Activated naive CD4-positive, alpha-beta T cell treated with anti-CD3 and anti-CD28 coated beads, Interleukin-2, amount 50 U/mL, for 24 hours (primary cell): ENCODE measurements around the gene DAPK1.

Experiments
- H3K27ac Mint-ChIP-seq: one replicate; pipeline ENCODE4 v1.8.0; 2021; ENCODE audit warnings: mild to moderate bottlenecking, mixed read lengths
- H3K27me3 Mint-ChIP-seq: one replicate; pipeline ENCODE4 v1.8.0; 2021; ENCODE audit warnings: mixed read lengths
- H3K36me3 Mint-ChIP-seq: one replicate; pipeline ENCODE4 v1.8.0; 2021; ENCODE audit warnings: mixed read lengths
- H3K4me1 Mint-ChIP-seq: one replicate; pipeline ENCODE4 v1.8.0; 2021; ENCODE audit warnings: mixed read lengths
- H3K4me3 Mint-ChIP-seq: one replicate; pipeline ENCODE4 v1.8.0; 2021; ENCODE audit warnings: mild to moderate bottlenecking, mixed read lengths
- H3K9me3 Mint-ChIP-seq: one replicate; pipeline ENCODE4 v1.8.0; 2021; ENCODE audit warnings: mixed read lengths

The DAPK1 gene

DNA sequence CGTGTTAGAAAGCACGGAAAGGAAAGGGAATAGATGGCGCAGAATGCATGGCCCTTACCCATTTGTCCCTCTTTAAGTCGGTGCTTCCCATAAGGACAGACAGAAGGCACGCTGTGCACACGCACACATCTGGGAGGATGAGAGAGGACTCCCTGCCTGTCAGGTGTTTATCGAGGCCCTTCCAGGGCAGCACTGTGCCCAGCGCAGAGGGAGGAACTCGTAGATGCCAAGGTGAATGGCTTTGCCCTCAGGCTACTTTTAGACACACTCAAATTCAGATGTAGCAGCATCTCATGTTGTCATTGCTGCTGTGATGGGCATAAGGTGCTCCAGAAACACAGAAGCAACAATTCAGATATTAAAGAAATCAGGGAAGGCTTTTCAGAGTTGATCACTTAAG lies 158.1 kb downstream of the DAPK1 start:
- Mint-ChIP-seq H3K4me3 (no peak overlapping the region), H3K27me3 (peaks cover 1% of the 10 kb centered on the region), H3K4me1 (no peaks in the 10 kb centered on the region), H3K9me3 (no peaks in the 10 kb centered on the region), H3K27ac (no peak overlapping the region), H3K36me3 (no peaks in the 10 kb centered on the region)

DNA sequence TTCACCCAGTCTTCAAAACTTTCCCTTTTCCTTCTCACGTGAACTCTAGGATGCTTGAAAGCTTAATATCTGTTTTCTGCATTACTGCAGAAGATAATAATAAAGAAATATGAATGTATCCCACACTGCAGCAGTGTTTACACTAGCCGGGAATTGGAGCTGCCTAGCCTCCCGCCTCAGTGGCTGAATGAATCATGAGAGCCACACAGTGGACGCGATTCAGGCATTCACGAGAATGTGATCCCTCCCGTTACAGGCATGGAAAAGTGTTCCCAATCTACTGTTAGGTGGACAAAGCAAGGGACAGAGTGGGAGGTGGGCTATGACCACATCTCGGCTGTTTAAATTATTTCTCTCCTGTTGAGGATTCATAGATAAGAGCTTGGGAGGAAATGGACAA lies 158.8 kb downstream of the DAPK1 start:
- Mint-ChIP-seq H3K4me3 (no peak overlapping the region), H3K4me1 (no peaks in the 10 kb centered on the region), H3K9me3 (no peaks in the 10 kb centered on the region), H3K36me3 (no peaks in the 10 kb centered on the region), H3K27ac (no peak overlapping the region), H3K27me3 (peaks cover 1% of the 10 kb centered on the region)

DNA sequence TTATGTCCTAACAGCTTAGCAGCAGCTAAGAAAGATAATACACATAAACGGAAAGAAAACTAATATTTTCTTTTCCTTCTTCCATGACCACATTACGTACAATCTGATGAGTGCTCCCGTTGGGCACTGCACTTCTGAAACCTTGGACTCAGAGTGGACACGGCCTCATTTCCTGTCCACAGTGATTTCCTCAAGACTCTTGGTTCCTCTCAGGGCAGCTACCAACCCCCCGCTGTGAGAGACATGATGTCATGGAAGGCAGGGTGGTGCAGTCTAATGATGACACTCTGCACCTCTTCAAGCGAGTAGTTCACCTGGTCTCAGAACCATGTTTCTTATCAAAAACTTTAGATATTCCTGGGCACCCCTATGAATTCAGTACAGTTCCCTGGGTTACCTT lies 159.5 kb downstream of the DAPK1 start:
- Mint-ChIP-seq H3K4me3 (no peak overlapping the region), H3K27ac (no peak overlapping the region), H3K9me3 (no peaks in the 10 kb centered on the region), H3K36me3 (no peaks in the 10 kb centered on the region), H3K27me3 (peaks cover 1% of the 10 kb centered on the region), H3K4me1 (no peaks in the 10 kb centered on the region)

DNA sequence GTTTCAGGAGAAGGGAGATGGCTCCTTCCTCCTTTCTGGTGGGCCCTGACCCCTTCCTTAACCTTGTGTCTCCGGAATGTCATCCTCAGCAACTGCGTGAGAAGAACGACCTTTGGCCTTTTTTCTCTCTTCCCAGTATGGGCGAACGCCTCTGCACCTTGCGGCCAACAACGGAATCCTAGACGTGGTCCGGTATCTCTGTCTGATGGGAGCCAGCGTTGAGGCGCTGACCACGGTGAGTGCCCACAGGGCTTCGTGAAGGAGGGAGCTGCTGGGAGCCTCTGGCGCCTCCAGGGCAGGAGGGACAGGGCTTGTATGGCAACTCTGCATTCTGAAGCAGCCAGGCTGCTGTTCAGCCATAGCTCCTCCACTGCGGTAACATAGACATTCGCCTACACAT lies 160.2 kb downstream of the DAPK1 start:
- no peaks in the 10 kb centered on the region for H3K9me3 Mint-ChIP-seq
- H3K27ac Mint-ChIP-seq, result no peak overlapping the region
- no peaks in the 10 kb centered on the region for H3K4me1 Mint-ChIP-seq
- H3K27me3 Mint-ChIP-seq, result peaks cover 1% of the 10 kb centered on the region
- no peak overlapping the region for H3K4me3 Mint-ChIP-seq
- no peaks in the 10 kb centered on the region for H3K36me3 Mint-ChIP-seq

DNA sequence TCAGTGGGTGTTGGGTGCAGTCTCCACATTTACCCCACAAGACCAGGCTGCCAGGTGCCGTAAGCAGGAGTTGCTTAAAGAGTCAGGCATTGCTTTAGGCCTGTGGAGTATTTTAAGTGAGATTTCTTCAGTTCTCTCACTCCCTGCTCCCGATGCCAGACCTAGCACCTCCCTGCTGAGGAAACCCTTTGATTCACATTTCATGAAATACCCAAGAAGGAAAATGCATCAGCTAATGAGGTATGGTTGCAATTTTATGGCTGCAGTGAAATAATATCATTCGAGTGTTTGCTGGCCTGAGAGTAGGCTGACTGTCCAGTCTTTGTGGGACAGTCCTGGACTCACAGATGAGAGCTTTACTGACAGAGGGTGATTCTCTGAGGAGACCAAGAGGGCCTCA lies 160.8 kb downstream of the DAPK1 start:
- Mint-ChIP-seq H3K27ac (no peak overlapping the region), H3K36me3 (no peaks in the 10 kb centered on the region), H3K4me3 (no peak overlapping the region), H3K4me1 (no peaks in the 10 kb centered on the region), H3K27me3 (no peaks in the 10 kb centered on the region), H3K9me3 (no peaks in the 10 kb centered on the region)

DNA sequence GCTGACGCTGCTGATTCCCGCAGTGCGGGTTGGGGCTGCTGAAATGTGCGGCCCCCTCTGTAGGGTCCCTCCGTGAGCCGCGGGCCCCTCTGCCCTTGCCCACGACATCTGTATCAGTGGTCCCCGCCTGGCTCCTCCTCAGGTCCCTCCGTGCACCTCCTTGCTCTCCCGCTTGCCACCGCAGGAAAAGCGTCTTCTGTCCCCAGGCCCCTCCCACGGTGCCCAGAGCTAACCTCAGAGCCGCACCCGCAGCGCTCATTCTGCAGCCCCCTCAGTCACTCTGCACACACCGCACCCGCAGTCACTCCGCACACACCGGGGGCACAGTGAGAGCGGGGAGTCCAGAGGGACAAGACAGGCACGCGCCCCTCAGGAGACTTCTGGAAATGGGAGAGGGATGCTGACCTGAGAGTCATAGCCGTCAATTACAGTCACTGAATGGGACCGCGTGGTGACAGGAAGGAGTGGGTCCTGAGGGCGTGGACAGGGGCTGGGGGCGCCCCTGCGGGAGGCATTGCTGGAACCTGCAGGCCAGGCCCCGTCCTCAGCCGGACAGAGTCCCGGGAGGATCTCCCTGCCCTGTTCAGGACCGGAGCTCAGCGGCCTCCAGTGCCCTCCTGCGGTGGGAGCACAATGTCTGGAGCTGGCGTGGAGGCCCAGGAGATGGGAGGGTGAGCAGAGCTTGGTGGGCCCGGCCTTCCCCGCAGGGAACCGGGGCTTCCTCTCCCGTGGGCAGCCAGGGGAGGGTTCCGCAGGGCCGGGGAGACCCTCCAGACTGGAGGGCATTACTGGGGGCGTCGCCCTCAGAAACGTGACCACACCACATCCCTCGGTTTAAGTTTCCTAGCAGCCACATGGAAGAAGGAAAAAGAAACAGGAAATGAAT lies 162.1 kb downstream of the DAPK1 start:
- Mint-ChIP-seq H3K9me3 (no peaks in the 10 kb centered on the region), H3K4me1 (no peaks in the 10 kb centered on the region), H3K36me3 (no peaks in the 10 kb centered on the region), H3K27ac (no peak overlapping the region), H3K27me3 (no peaks in the 10 kb centered on the region), H3K4me3 (no peak overlapping the region)

DNA sequence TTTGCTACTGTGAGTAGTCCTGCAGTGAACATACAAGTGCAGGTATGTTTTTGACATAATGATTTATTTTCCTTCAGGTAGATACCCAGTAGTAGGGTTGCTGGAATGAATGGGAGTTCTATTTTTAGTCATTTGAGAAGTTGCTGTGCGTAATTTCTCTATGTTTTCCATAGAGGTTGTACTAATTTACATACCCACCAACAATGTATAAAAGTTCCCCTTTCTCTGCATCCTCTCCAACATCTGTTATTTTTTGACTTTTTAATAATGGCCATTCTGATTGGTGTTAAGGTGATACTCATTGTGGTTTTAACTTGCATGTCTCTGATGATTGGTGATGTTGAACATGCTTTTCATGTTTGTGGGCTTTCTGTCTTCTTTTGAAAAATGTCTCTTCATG lies 163.6 kb downstream of the DAPK1 start:
- Mint-ChIP-seq H3K27ac (no peak overlapping the region), H3K27me3 (no peaks in the 10 kb centered on the region), H3K4me3 (no peak overlapping the region), H3K9me3 (no peaks in the 10 kb centered on the region), H3K4me1 (no peaks in the 10 kb centered on the region), H3K36me3 (no peaks in the 10 kb centered on the region)

DNA sequence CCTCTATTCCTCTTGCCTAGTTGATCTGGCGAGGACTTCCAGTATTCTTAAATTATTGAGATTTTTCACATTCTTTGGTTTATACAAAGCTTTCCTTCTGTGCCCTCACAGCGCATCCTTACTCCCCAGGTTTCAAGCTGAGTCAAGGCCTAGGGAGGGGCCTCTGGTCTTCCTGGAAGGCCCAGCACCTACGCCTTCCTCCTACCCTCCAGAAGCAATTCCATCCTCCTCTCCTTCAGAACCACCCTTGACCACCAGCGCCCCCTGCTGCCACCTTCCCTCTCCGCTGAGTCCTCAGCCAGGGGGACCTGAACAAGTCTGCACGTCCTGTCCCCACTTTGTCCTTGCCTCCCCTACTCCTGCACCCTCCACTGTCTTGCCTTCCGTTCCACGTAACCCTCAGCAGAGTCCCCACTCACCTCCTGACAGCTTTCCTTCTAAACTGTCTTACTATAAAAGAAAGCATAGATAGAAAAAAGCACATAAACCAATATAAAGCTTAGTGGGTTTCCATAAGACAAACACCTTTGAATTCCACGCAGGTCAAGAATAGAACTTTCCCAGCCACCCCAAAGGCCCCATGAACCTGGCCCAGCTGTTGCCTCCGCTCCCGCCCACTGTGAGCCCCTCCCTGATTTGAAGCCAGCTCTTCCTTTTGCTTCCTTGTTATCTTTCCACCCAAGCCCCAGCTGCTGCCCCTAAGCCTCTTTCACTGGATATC lies 165.3 kb downstream of the DAPK1 start:
- H3K27me3 Mint-ChIP-seq, result no peaks in the 10 kb centered on the region
- no peaks in the 10 kb centered on the region for H3K9me3 Mint-ChIP-seq
- H3K36me3 Mint-ChIP-seq, result no peaks in the 10 kb centered on the region
- H3K4me3 Mint-ChIP-seq, result no peak overlapping the region
- no peaks in the 10 kb centered on the region for H3K4me1 Mint-ChIP-seq
- H3K27ac Mint-ChIP-seq, result peak overlapping the region; percentile 52

DNA sequence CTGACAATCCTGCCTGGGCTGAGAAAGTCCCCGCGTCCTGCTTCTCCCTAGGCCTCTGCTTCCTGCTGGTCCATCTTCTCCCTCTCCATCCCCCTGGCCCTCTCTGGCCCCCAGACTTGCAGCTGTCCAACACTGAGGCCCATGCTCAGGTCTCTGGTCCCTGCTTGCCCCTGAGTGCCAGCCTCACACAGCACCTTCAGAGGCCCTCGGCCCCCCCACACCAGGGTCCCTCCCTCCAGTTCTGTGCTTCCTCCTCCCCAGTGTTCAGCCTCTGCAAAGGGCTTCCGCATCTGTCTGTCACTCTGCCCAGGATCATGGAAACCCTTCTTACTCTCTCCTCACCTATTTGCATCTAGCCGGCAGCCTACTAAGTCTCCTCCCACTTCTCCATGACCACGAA lies 165.9 kb downstream of the DAPK1 start:
- no peak overlapping the region for H3K4me3 Mint-ChIP-seq
- no peak overlapping the region for H3K27ac Mint-ChIP-seq
- no peaks in the 10 kb centered on the region for H3K4me1 Mint-ChIP-seq

DNA sequence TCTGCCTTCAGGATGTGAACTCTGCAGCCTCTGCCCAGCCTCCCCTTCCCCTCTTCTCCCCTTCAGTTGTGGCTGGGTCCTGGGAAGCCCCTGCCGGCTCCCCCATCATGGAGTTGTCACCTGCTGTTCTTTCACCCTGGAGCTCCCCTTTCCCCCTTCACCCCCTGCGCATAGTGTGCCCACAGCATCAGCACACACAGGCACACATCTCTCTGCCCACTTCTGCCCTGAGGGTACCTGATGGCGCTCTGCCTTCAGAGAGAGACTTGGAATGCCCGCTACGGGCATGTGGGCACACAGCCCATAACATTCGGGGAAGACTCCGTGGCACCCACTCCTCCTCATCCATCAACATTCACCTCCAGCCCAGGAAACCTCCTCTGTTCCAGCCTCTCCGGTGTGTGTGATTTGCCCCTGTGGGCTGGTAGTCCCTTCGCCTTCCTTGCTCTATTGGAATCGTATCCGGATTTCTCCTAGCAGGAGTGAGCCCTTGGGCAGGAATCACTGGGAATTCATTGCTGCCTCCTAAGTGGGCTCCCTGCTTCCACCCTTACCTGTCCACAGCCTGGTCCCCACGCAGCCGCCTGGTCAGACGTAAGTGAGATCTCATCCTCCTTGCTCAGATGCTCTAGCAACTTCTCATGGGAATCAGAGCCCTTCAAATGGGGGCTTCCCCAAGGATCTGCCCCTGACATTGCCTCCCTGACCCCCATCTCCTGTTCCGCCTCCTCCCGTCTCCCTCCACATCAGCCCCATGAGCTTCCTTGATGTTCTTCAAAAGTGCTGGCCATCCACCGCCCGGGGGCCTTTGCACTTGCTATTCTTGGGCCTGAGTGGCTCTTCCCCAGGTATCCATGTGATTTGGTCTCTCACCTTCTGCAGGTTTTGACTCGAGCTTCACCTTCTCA lies 166.7 kb downstream of the DAPK1 start:
- Mint-ChIP-seq H3K4me3 (no peak overlapping the region), H3K9me3 (no peaks in the 10 kb centered on the region), H3K27me3 (no peaks in the 10 kb centered on the region), H3K4me1 (no peaks in the 10 kb centered on the region), H3K36me3 (no peaks in the 10 kb centered on the region), H3K27ac (no peak overlapping the region)

More for the DNA sequence above, 165.9 kb downstream of the DAPK1 start:
- H3K27me3 Mint-ChIP-seq, result no peaks in the 10 kb centered on the region
- H3K9me3 Mint-ChIP-seq, result no peaks in the 10 kb centered on the region
- no peaks in the 10 kb centered on the region for H3K36me3 Mint-ChIP-seq

DNA sequence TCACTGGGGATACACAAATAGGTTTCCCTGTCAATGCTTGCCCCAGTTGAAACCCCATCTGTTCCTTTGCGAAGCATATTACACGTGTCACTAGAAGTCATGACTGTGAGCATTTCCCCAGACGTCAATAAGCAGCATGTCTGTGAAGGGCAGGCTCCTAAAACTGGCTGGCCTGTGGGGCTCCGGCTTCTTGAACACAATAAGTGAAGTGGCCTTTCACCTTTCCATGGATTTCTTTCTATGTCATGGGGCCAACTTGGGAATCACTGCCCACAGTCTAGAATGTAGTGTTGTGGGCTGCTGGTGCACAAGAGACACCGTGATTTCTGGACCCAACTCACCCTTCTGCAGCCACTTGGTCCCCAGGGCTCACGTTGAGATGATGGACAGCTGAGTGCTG lies 167.8 kb downstream of the DAPK1 start:
- no peaks in the 10 kb centered on the region for H3K4me1 Mint-ChIP-seq
- H3K27ac Mint-ChIP-seq, result no peak overlapping the region
- no peaks in the 10 kb centered on the region for H3K36me3 Mint-ChIP-seq
- H3K27me3 Mint-ChIP-seq, result no peaks in the 10 kb centered on the region
- no peaks in the 10 kb centered on the region for H3K9me3 Mint-ChIP-seq
- H3K4me3 Mint-ChIP-seq, result no peak overlapping the region

DNA sequence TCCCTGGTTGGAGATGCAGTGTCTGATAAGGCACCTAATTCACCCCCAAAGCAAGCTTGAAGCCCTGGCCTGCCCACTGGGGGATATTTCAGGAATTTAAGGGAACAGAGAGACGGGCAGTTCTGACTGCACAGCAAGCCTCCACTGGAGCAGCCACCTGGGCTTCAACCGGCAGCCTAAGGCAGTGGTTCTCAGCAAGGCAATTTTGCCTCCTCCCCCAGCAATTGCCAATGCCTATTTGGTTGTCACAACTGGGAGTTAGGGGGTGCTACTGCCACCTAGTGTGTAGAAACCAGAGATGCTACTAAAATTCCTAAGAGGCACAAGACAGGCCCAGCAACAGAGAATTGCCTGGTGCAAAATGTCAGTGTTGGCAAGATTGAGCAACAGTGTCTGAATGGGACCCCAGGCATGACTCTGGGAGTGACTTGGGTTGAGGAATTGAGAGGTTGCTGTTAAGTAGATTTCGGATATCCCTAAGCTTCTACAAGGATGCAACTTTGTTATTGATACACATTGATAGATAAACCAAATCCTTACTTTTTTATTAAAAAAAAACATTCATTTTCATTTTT lies 169.6 kb downstream of the DAPK1 start:
- Mint-ChIP-seq H3K27me3 (no peaks in the 10 kb centered on the region), H3K9me3 (no peaks in the 10 kb centered on the region), H3K4me1 (no peaks in the 10 kb centered on the region), H3K4me3 (no peak overlapping the region), H3K27ac (no peak overlapping the region), H3K36me3 (no peaks in the 10 kb centered on the region)

DNA sequence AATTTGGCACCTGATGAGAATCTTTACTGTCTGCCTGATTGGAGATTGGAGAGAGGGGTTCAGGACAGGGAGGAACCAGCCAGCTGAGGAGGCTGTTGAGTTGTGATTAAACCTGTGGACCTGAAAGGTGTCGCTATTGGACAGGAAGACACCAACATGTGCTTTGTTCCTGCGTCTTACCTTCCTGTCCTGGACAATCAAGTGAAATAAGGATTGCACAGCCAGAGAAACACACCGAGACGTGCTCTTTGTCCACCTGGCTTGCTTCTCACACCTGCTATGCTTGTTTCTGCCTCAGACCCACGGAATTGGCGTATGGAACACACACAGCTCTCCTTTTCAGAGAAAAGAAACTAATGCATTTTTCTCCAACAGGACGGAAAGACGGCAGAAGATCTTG lies 170.6 kb downstream of the DAPK1 start:
- Mint-ChIP-seq H3K9me3 (no peaks in the 10 kb centered on the region), H3K36me3 (no peaks in the 10 kb centered on the region), H3K27ac (no peak overlapping the region), H3K4me3 (no peak overlapping the region), H3K4me1 (no peaks in the 10 kb centered on the region), H3K27me3 (no peaks in the 10 kb centered on the region)

DNA sequence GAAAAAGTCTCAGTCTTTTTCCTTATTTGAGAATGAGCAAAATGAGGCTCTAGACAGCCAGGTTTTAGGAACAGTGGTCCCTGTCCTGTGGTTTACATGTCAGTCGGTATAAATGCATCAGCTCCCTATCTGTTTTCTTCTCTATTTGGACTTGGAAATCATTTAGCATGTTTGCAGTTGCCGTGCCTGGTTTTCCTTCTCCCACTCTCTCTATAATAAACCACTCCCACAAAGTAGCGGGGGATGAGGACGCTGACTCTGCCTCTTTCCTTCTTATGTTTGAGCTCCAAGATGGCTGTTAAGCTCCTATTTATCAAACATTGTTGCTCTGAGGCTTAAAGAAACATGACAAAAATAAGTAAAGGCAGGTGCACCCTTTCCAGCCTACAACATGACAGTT lies 171.1 kb downstream of the DAPK1 start:
- Mint-ChIP-seq H3K4me1 (no peaks in the 10 kb centered on the region), H3K27ac (no peak overlapping the region), H3K9me3 (no peaks in the 10 kb centered on the region), H3K27me3 (no peaks in the 10 kb centered on the region), H3K36me3 (no peaks in the 10 kb centered on the region), H3K4me3 (no peak overlapping the region)

DNA sequence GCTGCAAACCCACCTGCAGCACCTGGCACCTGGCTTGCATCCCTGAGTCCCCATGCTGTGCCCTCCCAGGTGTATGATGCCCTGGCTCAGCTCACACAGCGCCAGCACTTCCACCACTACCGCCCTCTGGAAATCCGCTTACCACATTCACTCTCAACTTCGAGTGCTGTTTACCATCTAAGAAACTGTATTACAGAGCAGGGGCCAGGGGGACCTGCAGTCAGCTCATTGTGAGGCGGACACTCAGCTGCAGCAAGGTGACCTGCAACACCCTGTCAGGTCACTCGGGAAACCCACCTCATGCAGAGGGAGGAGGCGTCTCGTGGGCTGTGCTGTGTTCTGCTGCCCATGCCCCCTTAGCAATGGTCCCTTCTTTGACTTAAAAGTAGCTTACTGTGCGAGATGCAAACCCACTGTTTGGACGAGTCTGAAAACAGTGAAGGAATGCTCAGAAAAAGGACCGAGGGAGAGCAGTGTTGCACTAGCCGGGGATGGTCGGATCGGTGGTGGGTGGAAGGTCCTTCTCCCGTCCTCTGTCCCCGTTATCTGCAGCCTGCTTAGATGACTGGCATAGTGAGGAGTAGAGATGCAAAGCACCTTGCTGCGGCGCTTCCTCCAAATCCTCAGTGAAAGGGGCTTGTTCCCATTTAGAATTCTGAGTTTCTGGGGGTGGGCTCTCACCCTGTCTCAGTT lies 173.1 kb downstream of the DAPK1 start:
- Mint-ChIP-seq H3K4me3 (no peak overlapping the region), H3K36me3 (no peaks in the 10 kb centered on the region), H3K27ac (no peak overlapping the region), H3K9me3 (no peaks in the 10 kb centered on the region), H3K27me3 (no peaks in the 10 kb centered on the region), H3K4me1 (no peaks in the 10 kb centered on the region)
